ENCODE measurements around the gene SEC31B. TPM values are rescaled to one million over a fixed set of nuclear protein-coding genes. Genes with fewer than 3 reads are reported as not detected.

Gene SEC31B
- total RNA-seq, 2 donors from 2014 or later = 7.0 to 11.7 TPM

DNA sequence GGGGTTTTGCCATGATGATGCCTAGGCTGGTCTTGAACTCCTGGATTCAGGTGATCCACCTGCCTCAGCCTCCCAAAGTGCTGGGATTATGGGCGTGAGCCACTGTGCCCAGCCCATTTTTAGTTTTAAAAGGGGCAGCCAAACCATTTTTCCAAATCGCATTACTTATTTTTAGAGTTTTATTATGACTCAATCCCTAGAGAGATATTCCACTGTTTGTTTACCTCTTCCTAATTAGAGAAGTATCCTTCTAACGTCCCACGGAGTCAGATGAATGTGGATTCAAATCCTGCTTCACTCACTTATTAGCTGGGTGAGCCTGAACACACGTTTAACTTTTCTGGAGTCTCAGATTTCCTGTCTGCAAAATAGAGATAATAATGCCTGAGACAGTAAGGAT, 41.7 kb downstream of the SEC31B start:
- DNase-seq = no peak
- intact Hi-C loops (cut with DNase I) = no loop called here
- no peak for ATAC-seq

DNA sequence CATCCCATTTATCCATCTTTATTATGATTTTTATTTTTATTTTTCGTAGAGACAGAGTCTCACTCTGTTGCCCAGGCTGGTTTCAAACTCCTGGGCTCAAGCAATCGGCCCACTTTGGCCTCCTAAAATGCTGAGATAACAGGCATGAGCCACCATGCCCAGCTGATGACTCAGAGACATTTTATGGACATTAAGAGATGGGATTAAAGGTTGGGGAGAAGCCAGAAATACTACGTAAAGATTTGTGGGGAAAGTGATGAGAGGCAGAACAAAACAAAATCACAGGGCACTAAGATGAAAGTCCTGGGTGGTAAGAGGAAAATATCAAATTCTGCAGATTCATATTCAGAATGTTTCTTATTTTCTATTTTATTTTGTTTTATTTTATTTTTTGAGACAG, 49.3 kb downstream of the SEC31B start:
- ATAC-seq (no peak), DNase-seq (no peak)
- intact Hi-C loops (cut with DNase I) = no loop called here

DNA sequence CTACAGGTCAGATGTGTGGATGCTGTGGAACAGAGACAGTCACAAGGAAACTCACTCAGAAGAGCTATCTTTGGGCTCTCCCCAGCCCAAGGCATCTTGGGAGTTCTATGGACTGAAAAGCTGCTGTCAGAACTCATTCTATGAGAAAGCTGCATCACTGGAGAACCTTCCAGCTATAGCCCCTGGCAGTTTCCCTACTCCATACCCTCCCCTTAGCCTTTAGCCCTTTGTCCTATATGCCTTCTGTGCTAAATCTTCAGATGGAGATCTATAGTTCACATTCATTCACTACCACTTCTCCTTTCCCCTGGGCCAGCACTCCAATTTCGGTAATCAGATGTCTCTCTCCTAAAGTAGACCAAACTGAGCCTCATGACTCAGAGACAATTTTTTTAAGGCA, 49.9 kb downstream of the SEC31B start:
- DNase-seq (no peak), ATAC-seq (no peak)
- intact Hi-C loops (cut with DNase I) = no loop called here

DNA sequence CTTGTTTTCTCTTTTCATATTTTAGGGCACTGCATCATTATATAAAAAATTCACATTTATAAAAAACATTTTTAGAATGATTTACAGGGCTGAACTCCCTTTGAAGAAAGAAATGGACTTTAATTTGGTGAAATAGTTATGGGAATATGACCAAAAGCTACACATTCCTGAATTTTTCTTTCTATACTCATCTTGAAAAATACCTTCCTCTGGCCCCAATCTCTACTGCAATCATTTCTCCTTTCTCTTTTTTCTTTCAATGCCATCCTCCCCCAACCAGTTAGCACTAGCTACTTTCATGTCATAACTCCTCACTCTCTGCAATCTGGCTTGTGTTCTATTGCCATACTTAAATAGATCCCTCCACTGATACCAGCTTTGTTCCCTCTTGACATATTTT, 50.7 kb downstream of the SEC31B start:
- ATAC-seq (no peak), DNase-seq (no peak)
- intact Hi-C loops (cut with DNase I) = no loop called here

DNA sequence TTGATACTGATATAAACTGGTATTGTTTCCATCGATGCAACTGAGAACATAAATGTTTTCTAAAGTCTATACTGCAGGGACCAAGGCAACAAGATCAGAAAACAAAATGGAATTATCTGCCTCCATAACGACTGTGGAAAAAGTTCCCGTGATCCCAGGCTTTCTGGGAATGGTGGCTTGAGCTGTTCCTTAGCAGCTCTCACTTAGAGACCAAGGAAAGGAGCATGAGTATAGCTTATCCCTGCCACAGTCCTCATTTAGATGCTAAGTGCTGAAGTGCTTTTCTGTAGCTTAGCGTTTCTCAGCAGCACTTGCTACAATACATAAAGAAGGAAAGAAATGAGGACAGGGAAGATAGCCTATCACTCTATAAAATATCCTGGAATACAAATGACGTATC, 51.3 kb downstream of the SEC31B start:
- ATAC-seq (no peak), DNase-seq (no peak)
- intact Hi-C loops (cut with DNase I) = no loop called here

DNA sequence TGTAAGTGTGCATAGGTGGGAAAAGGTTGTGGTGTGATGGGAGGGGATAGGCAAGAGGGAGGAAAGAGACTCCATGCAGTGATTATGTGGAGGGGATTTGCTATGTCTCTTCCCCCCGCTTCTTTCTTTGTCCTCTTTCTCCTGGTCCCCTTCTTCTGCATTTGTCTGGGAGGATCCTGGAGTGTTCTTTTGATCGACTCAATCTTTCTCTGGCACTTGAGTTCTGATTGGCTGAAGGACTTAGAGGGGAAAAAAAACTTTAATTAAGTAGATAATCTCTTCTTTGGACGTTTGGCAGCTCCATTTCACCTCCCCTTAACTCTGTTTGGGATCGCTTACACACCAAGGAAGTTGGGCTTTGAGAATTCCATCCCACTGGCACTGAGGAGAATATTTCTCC, 57.0 kb downstream of the SEC31B start, which contains the start of gene WNT8B:
WNT8B (plus strand) TSS at position 301 of the 400 bp plus-strand sequence. CDS start 160 bp downstream, outside the sequence.
- ATAC-seq (no peak), DNase-seq (no peak)
- intact Hi-C loops (cut with DNase I) = no loop called here

DNA sequence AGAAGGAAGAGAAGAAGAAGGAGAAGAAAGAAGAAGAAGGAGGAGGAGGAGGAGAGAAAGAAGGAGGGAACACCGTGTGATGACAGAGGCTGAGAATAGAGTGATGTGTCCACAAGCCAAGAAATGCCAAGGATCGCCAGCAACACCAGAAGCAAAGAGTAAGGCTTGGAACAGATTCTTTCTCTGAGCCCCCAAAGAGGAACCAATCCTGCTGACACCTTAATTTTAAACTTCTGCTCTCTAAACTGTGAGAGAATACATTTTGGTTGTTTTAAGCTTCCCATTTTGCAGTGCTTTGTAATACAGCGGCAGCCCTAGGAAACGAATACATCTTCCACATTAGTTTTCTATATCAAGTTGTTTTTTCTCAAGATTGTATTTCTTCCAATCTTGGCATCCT, 70.7 kb downstream of the SEC31B start:
- no peak for DNase-seq
- intact Hi-C loops (cut with DNase I) = loop anchor here in 1 of 2 donors (10.0 kb wide), 1 partner anchor 426 kb away; no protein-coding TSS in a partner anchor
- peak in 1 of 2 donors; percentile 23 for ATAC-seq

DNA sequence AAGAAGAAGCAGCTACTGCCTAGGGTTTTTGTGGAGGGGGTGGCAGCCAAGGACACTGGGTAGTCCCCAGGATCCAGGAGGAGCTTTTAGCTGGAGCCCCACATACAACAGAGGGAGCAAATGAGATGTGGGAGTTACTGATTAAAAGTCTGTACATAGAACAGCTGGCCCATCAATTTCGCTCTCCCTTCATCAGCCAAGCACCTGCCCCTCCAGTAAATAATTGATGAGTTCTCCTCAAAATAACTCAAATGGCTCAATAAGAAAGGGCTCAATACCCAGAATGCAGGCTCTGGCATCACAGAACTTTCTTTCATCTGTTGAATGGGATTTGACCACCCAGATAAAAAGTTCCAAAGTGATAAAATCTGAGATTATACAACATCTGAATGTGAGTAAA, 72.0 kb downstream of the SEC31B start:
- no peak for ATAC-seq
- intact Hi-C loops (cut with DNase I) = loop anchor here in 1 of 2 donors (10.0 kb wide), 1 partner anchor 427 kb away; no protein-coding TSS in a partner anchor
- DNase-seq = no peak

DNA sequence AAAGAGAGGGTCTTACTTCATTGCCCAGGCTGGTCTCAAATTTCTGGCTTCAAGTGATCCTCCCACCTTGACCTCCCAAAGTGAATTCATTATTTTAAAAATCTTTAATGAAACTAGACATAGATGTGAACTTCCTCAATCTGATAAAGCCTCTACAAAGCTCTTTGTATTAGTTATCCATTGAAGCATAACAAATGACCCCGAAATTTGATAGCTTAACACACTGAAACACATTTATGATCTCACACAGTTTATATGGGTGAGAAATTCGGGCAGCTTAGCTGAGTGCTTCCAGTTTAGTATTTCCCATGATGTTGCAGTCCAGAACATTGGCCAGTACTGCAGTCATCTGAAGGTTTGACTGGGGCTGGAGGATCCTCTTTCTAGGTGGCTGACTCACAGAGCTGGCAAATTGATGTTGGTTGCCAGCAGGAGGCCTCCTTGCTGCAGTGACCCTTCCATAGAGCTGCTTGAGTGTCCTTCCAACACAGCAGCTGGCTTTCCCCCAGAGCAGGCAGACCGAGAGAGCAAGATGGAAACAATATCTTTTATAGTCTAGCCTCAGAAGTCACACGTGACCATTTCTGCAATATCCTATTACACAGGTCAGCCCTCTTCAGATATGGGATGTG, 73.4 kb downstream of the SEC31B start:
- ATAC-seq (no peak), DNase-seq (no peak)
- intact Hi-C loops (cut with DNase I) = loop anchor here in 1 of 2 donors (10.0 kb wide), 1 partner anchor 429 kb away; no protein-coding TSS in a partner anchor

DNA sequence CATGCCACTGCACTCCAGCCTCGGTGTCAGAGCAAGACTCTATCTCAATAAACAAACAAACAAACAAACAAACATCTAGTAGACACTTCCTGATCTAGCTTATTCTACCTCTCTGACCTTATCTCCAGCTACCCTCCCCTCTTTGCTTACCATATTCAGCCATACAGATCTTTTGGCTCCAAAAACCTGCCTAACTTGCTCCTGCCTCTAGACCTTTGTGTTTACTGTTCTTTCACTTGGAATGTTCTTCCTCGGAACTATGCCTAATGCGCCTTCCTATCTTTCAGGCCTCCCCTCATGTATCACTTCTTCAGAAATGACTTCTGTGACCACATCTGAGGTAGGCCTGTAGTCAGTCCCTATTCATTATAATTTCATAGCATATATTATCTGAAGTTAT, 77.1 kb downstream of the SEC31B start:
- intact Hi-C loops (cut with DNase I) = loop anchor here in 1 of 2 donors (10.0 kb wide), 1 partner anchor 432 kb away; no protein-coding TSS in a partner anchor
- no peak for ATAC-seq
- DNase-seq = no peak

DNA sequence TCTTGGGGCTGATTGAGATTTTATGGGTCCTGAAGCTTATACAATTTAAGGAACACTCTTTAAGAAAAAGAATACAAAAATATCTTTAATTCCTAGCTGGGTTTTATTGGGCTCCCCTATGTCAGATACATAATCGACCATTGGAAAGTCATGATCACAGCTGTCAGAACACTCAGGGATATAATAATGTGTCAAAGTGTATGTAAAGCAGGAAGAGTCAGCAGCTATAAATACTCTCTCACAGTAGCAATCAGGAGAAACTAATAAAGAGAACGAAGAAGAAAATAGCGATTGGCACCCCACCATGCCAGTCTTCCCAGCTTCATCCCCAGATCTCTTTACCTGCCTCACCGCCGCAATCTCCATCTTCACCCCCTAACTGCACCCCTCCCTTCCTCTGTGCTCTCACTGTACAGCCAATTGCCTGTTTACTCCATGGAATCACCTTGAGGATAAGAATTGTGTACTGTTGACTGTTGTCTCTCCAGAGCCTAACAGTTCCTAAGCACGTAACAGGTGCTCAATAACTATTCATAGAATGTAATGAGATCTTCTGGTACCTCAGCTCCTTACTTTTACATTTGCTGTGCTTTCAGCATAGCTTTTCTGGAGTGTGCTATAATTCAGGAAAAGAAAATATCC, 80.9 kb downstream of the SEC31B start:
- ATAC-seq (no peak), DNase-seq (no peak)
- intact Hi-C loops (cut with DNase I) = no loop called here

Other genes starting within 250 kb of the SEC31B start
- gene BLOC1S2, start 233.2 kb downstream of the SEC31B start, total RNA-seq = 10 to 100 TPM; 19.9 to 23.6 TPM
- gene PKD2L1, start 189.6 kb downstream of the SEC31B start, total RNA-seq = under 1 TPM in 1 of 2 donors, not detected in 1; 0.44 TPM
- 100 to 1,000 TPM; 197 to 969 TPM for gene SCD, start 172.6 kb downstream of the SEC31B start, total RNA-seq
- gene WNT8B, start 56.9 kb downstream of the SEC31B start, total RNA-seq = not detected
- 100 to 1,000 TPM; 356 to 364 TPM for gene NDUFB8, start 10.0 kb upstream of the SEC31B start, total RNA-seq
- gene HIF1AN, start 16.1 kb upstream of the SEC31B start, total RNA-seq = 10 to 100 TPM; 30.7 to 37.8 TPM
- gene PAX2, start 225.7 kb upstream of the SEC31B start, total RNA-seq = not detected